H1 (cell line): ENCODE results near the gene SLC13A5. TPM values are rescaled to one million over a fixed set of nuclear protein-coding genes. Genes with fewer than 3 reads are reported as not detected.

Experiments
- ASH2L ChIP-seq: fragments of 200-600, 300-600 bp; sonication (generic); IDR thresholded peaks from one replicate; pipeline ENCODE4 v1.7.1; 2017; ENCODE audit warnings: low read length
- BRCA1 ChIP-seq: IDR thresholded peaks from 2 replicates; pipeline ENCODE4 v1.6.1; 2012; ENCODE audit warnings: low read depth, low read length, improper control_type of control experiment
- CBX8 ChIP-seq: fragments of 300-800, 300-1000 bp; sonication (generic); IDR thresholded peaks from 2 replicates; pipeline ENCODE4 v1.7.1; 2016; ENCODE audit warnings: low read depth, low read length, borderline replicate concordance
- CHD1 ChIP-seq: IDR thresholded peaks from 2 replicates; pipeline ENCODE4 v1.6.1; 2012; ENCODE audit warnings: low read depth, low read length, improper control_type of control experiment
- CTBP2 ChIP-seq: IDR thresholded peaks from 2 replicates; pipeline ENCODE4 v1.7.0; 2011; ENCODE audit warnings: borderline replicate concordance, mild to moderate bottlenecking, moderate library complexity, mixed read lengths, low read length; ENCODE audit not compliant: insufficient read depth, insufficient read length
- GABPA ChIP-seq: IDR thresholded peaks from 2 replicates; pipeline ENCODE4 v1.6.1; 2011; ENCODE audit warnings: mild to moderate bottlenecking, low read length, moderate library complexity, borderline replicate concordance; ENCODE audit not compliant: insufficient read depth
- JUND ChIP-seq: IDR thresholded peaks from 2 replicates; pipeline ENCODE4 v1.6.1; 2011; ENCODE audit warnings: mild to moderate bottlenecking, improper control_type of control experiment, low read length
- KDM1A ChIP-seq: fragments of 200-600, 300-600 bp; sonication (generic); IDR thresholded peaks from 2 replicates; pipeline ENCODE4 v1.7.1; 2016; ENCODE audit warnings: mild to moderate bottlenecking, low read length, borderline replicate concordance
- KDM4A ChIP-seq: IDR thresholded peaks from one replicate; pipeline ENCODE4 v1.7.1; 2012; ENCODE audit warnings: low read depth, mild to moderate bottlenecking, moderate library complexity, low read length, inconsistent platforms; ENCODE audit not compliant: severe bottlenecking
- PHF8 ChIP-seq: fragments of 200-600 bp; sonication (generic); conservative IDR thresholded peaks from 2 replicates; pipeline ENCODE4 v1.7.1; 2012; ENCODE audit warnings: low read depth, mild to moderate bottlenecking, inconsistent platforms, low read length, moderate library complexity
- POLR2AphosphoS5 ChIP-seq: IDR thresholded peaks from 2 replicates; pipeline ENCODE4 v1.6.1; 2011; ENCODE audit warnings: low read depth, low read length
- RAD21 ChIP-seq, 2 experiments: IDR thresholded peaks in 1 of 2; conservative IDR thresholded peaks in 1 of 2; 2 replicates each; pipeline ENCODE4 v1.6.1; 2011; ENCODE audit warnings: low read depth in 2 of 2, low read length in 2 of 2, improper control_type of control experiment in 1 of 2, inconsistent platforms in 1 of 2, mild to moderate bottlenecking in 1 of 2, moderate library complexity in 1 of 2
- RFX5 ChIP-seq: IDR thresholded peaks from 2 replicates; pipeline ENCODE4 v1.6.1; 2011; ENCODE audit warnings: low read depth, low read length, improper control_type of control experiment, borderline replicate concordance
- RNF2 ChIP-seq: fragments of 200-900, 300-1000 bp; sonication (generic); IDR thresholded peaks from 2 replicates; pipeline ENCODE4 v1.7.1; 2016; ENCODE audit warnings: borderline replicate concordance, low read depth, mild to moderate bottlenecking, antibody characterized with exemption, low read length; ENCODE audit not compliant: poor library complexity, severe bottlenecking; ENCODE audit errors: missing control alignments
- SIN3A ChIP-seq, 2 experiments: IDR thresholded peaks in 1 of 2; conservative IDR thresholded peaks in 1 of 2; 2 replicates each; pipeline ENCODE4 v1.6.1; 2011 to 2012; ENCODE audit warnings: low read length in 2 of 2, improper control_type of control experiment in 1 of 2, low read depth in 1 of 2, mild to moderate bottlenecking in 1 of 2
- SIRT6 ChIP-seq: IDR thresholded peaks from one replicate; pipeline ENCODE4 v1.7.1; 2012; ENCODE audit warnings: low read length, inconsistent platforms
- polyA plus RNA-seq, 7 experiments: library from polyadenylated mRNA; depleted of rRNA in 3 of 7; stranded (reverse) in 5 of 7; unstranded in 2 of 7; fragments of >200 nt in 5 of 7; fragments of 200-250 nt in 2 of 7; gene quantifications; 1 replicate in 5 of 7; 2 replicates in 1 of 7; 4 replicates in 1 of 7; pipeline versions ENCODE4 v1.2.1 to v1.2.3, GENCODE V29; 2011 to 2013; ENCODE audit warnings: missing spikeins in 2 of 7, mixed read lengths in 2 of 7
- total RNA-seq: library from RNA; stranded (reverse); fragmentation: NEBNext Ultra II Directional; extraction: Animal tissue kit (Norgen Biotek cat#: 25700); gene quantifications from 2 replicates; pipeline ENCODE4 v1.2.1, GENCODE V29; 2021
- TF ChIP-seq, protein P1 (sequence below): IDR thresholded peaks from 2 replicates; pipeline ENCODE4 v1.6.1; 2011; ENCODE audit warnings: low read depth, mild to moderate bottlenecking, low read length; ENCODE audit not compliant: insufficient read depth

The SLC13A5 gene
- total and polyA plus RNA-seq, 2 of the 8 experiments (the other 6 are each of a cell fraction or from before 2014, with no cell fraction given) = 2.1 to 2.6 TPM

DNA sequence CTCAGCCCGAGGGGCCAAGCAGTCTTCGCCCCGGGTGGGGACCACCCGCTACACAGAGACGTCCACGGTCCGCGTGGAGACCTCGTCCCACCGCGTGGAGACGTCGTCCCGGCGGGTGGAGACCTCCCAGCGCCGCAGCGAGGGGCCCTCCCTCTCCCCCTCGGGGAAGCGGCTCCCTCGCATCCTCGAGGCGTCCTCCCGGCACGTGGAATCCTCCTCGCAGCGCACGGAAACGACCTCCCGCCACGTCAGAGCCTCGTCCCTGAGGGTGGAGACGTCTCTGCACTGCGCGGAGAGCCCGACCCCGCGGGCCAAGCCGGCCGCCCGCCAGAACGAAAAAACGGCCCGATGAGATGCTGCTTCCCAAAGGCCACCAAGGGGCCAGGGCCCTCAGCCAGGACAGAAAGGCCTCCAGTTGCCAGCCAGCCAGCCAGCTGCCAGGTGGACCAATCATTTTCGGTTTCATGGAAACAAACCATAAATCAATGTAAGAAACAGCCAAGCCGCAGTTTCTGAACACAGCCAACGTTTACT, 61.2 kb downstream of the SLC13A5 start (continued):
- peak; percentile 77 for TF ChIP-seq RNF2
- 0 out of 2 replicates have a peak, but pooled peaks have one; percentile 8 for TF ChIP-seq PHF8
- TF ChIP-seq CBX8 = no peak
- TF ChIP-seq RAD21 (IDR thresholded peaks at IDR 0.05 in 1 of 2, conservative IDR thresholded peaks at IDR 0.05 in 1 of 2; ENCODE audit: low read depth in 2 of 2, low read length in 2 of 2) = no peak
- TF ChIP-seq BRCA1 = no peak
- no peak for TF ChIP-seq SIRT6
- no peak for TF ChIP-seq GABPA
- TF ChIP-seq RFX5 = no peak
- TF ChIP-seq KDM1A = peak; percentile 80; the same call in 1 of the 2 replicates
- TF ChIP-seq ASH2L = peak; percentile 14
- no peak for TF ChIP-seq CTBP2
- TF ChIP-seq JUND = no peak
- no peak for TF ChIP-seq SIN3A (conservative IDR thresholded peaks at IDR 0.05 in 1 of 2, IDR thresholded peaks at IDR 0.05 in 1 of 2; ENCODE audit: low read depth in 1 of 2, low read length in 2 of 2)
- peak; percentile 28 for TF ChIP-seq KDM4A
- no peak for TF ChIP-seq POLR2AphosphoS5
- TF ChIP-seq, protein P1, sequence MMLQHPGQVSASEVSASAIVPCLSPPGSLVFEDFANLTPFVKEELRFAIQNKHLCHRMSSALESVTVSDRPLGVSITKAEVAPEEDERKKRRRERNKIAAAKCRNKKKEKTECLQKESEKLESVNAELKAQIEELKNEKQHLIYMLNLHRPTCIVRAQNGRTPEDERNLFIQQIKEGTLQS = no peak
- no peak for TF ChIP-seq CHD1
